ENCODE data around the gene ALDH16A1.
"Not testable (repeated sequence)": the region's sequence is repeated elsewhere in the genome, so short reads cannot be mapped to it uniquely, and the experiment has no call there.

The ALDH16A1 gene

GRCh38 chr19:49455773-49456172 is 2.7 kb downstream of the ALDH16A1 start:
- FAIRE-seq (no peak), DNase-seq (ENCODE audit: insufficient read length, low spot score) (no peak)
- no peak for TF ChIP-seq POLR2A (IDR thresholded peaks at IDR 0.05; ENCODE audit: low read depth, low read length)
- no peak for TF ChIP-seq POU2F2 (IDR thresholded peaks at IDR 0.05; ENCODE audit: low read depth, low read length)
- no peak for TF ChIP-seq TAF1 (IDR thresholded peaks at IDR 0.05; ENCODE audit: low read depth, low read length)
- no peak for TF ChIP-seq SPI1 (IDR thresholded peaks at IDR 0.05; ENCODE audit: low read depth, low read length)
- TF ChIP-seq POLR2AphosphoS5 (IDR thresholded peaks at IDR 0.05; ENCODE audit: low read depth, low read length): no peak
- TF ChIP-seq PAX5 (IDR thresholded peaks at IDR 0.05; ENCODE audit: insufficient read depth, low read length, severe bottlenecking): no peak

- TF ChIP-seq TAF1 (IDR thresholded peaks at IDR 0.05; ENCODE audit: low read depth, low read length) (no peak), PAX5 (IDR thresholded peaks at IDR 0.05; ENCODE audit: insufficient read depth, low read length, severe bottlenecking) (no peak), POLR2A (IDR thresholded peaks at IDR 0.05; ENCODE audit: low read depth, low read length) (no peak), POLR2AphosphoS5 (IDR thresholded peaks at IDR 0.05; ENCODE audit: low read depth, low read length) (no peak), POU2F2 (IDR thresholded peaks at IDR 0.05; ENCODE audit: low read depth, low read length) (no peak), SPI1 (IDR thresholded peaks at IDR 0.05; ENCODE audit: low read depth, low read length) (no peak)
- DNase-seq (ENCODE audit: insufficient read length, low spot score): no peak
- FAIRE-seq: no peak
Measured at GRCh38 chr19:49456326-49456725, 3.3 kb downstream of the ALDH16A1 start.

GRCh38 chr19:49458567-49458903 is 5.5 kb downstream of the ALDH16A1 start:
- TF ChIP-seq POLR2A (IDR thresholded peaks at IDR 0.05; ENCODE audit: low read depth, low read length) (no peak), TAF1 (IDR thresholded peaks at IDR 0.05; ENCODE audit: low read depth, low read length) (no peak), POU2F2 (IDR thresholded peaks at IDR 0.05; ENCODE audit: low read depth, low read length) (no peak), SPI1 (IDR thresholded peaks at IDR 0.05; ENCODE audit: low read depth, low read length) (no peak), PAX5 (IDR thresholded peaks at IDR 0.05; ENCODE audit: insufficient read depth, low read length, severe bottlenecking) (no peak), POLR2AphosphoS5 (IDR thresholded peaks at IDR 0.05; ENCODE audit: low read depth, low read length) (no peak)
- peak; percentile 55 for FAIRE-seq
- DNase-seq (ENCODE audit: insufficient read length, low spot score): no peak

GRCh38 chr19:49459388-49459787 is 6.4 kb downstream of the ALDH16A1 start:
- no peak for TF ChIP-seq POLR2A (IDR thresholded peaks at IDR 0.05; ENCODE audit: low read depth, low read length)
- TF ChIP-seq POLR2AphosphoS5 (IDR thresholded peaks at IDR 0.05; ENCODE audit: low read depth, low read length): no peak
- no peak for TF ChIP-seq PAX5 (IDR thresholded peaks at IDR 0.05; ENCODE audit: insufficient read depth, low read length, severe bottlenecking)
- TF ChIP-seq TAF1 (IDR thresholded peaks at IDR 0.05; ENCODE audit: low read depth, low read length): no peak
- no peak for TF ChIP-seq POU2F2 (IDR thresholded peaks at IDR 0.05; ENCODE audit: low read depth, low read length)
- no peak for TF ChIP-seq SPI1 (IDR thresholded peaks at IDR 0.05; ENCODE audit: low read depth, low read length)
- FAIRE-seq (no peak), DNase-seq (ENCODE audit: insufficient read length, low spot score) (no peak)

GRCh38 chr19:49461130-49461529 is 8.1 kb downstream of the ALDH16A1 start:
- not testable (repeated sequence) for DNase-seq (ENCODE audit: insufficient read length, low spot score); FAIRE-seq

- no peak for FAIRE-seq
- DNase-seq (ENCODE audit: insufficient read length, low spot score): no peak
- TF ChIP-seq SPI1 (IDR thresholded peaks at IDR 0.05; ENCODE audit: low read depth, low read length) (no peak), POU2F2 (IDR thresholded peaks at IDR 0.05; ENCODE audit: low read depth, low read length) (no peak), POLR2AphosphoS5 (IDR thresholded peaks at IDR 0.05; ENCODE audit: low read depth, low read length) (no peak), TAF1 (IDR thresholded peaks at IDR 0.05; ENCODE audit: low read depth, low read length) (no peak), PAX5 (IDR thresholded peaks at IDR 0.05; ENCODE audit: insufficient read depth, low read length, severe bottlenecking) (no peak), POLR2A (IDR thresholded peaks at IDR 0.05; ENCODE audit: low read depth, low read length) (no peak)
Measured at GRCh38 chr19:49461656-49462055, 8.6 kb downstream of the ALDH16A1 start.

GRCh38 chr19:49462492-49462891 is 9.5 kb downstream of the ALDH16A1 start:
- no peak for TF ChIP-seq POU2F2 (IDR thresholded peaks at IDR 0.05; ENCODE audit: low read depth, low read length)
- TF ChIP-seq SPI1 (IDR thresholded peaks at IDR 0.05; ENCODE audit: low read depth, low read length): no peak
- no peak for TF ChIP-seq POLR2A (IDR thresholded peaks at IDR 0.05; ENCODE audit: low read depth, low read length)
- no peak for TF ChIP-seq POLR2AphosphoS5 (IDR thresholded peaks at IDR 0.05; ENCODE audit: low read depth, low read length)
- no peak for TF ChIP-seq PAX5 (IDR thresholded peaks at IDR 0.05; ENCODE audit: insufficient read depth, low read length, severe bottlenecking)
- no peak for TF ChIP-seq TAF1 (IDR thresholded peaks at IDR 0.05; ENCODE audit: low read depth, low read length)
- DNase-seq (ENCODE audit: insufficient read length, low spot score): no peak
- FAIRE-seq: no peak

- no peak for DNase-seq (ENCODE audit: insufficient read length, low spot score)
Measured at GRCh38 chr19:49463960-49464740, 11.1 kb downstream of the ALDH16A1 start.

GRCh38 chr19:49465371-49465770 is 12.3 kb downstream of the ALDH16A1 start:
- DNase-seq (ENCODE audit: insufficient read length, low spot score) (no peak), FAIRE-seq (no peak)
- no peak for TF ChIP-seq POU2F2 (IDR thresholded peaks at IDR 0.05; ENCODE audit: low read depth, low read length)
- no peak for TF ChIP-seq SPI1 (IDR thresholded peaks at IDR 0.05; ENCODE audit: low read depth, low read length)

More at GRCh38 chr19:49463960-49464740, 11.1 kb downstream of the ALDH16A1 start:
- no peak for FAIRE-seq
- no peak for TF ChIP-seq POLR2A (IDR thresholded peaks at IDR 0.05; ENCODE audit: low read depth, low read length)
- TF ChIP-seq POLR2AphosphoS5 (IDR thresholded peaks at IDR 0.05; ENCODE audit: low read depth, low read length): no peak
- no peak for TF ChIP-seq SPI1 (IDR thresholded peaks at IDR 0.05; ENCODE audit: low read depth, low read length)
- no peak for TF ChIP-seq TAF1 (IDR thresholded peaks at IDR 0.05; ENCODE audit: low read depth, low read length)
- no peak for TF ChIP-seq PAX5 (IDR thresholded peaks at IDR 0.05; ENCODE audit: insufficient read depth, low read length, severe bottlenecking)
- TF ChIP-seq POU2F2 (IDR thresholded peaks at IDR 0.05; ENCODE audit: low read depth, low read length): no peak

GRCh38 chr19:49468199-49468598 is 15.2 kb downstream of the ALDH16A1 start:
- FAIRE-seq (no peak), DNase-seq (ENCODE audit: insufficient read length, low spot score) (no peak)
- no peak for TF ChIP-seq TAF1 (IDR thresholded peaks at IDR 0.05; ENCODE audit: low read depth, low read length)
